HepG2 (cell line): ENCODE results near the gene LSR. TPM values are rescaled to one million over a fixed set of nuclear protein-coding genes. Genes with fewer than 3 reads are reported as not detected.

Experiments
- AGO2 ChIP-seq: fragments of 200-400 bp; formaldehyde crosslinking; optimal IDR thresholded peaks from 2 replicates; pipeline ENCODE3; 2017; ENCODE audit warnings: mild to moderate bottlenecking, low read depth, low read length, moderate library complexity
- GFI1 ChIP-seq: sonication (generic); formaldehyde crosslinking; IDR thresholded peaks from 2 replicates; pipeline ENCODE4 v1.5.0; 2020; ENCODE audit warnings: missing genetic modification reagents, mild to moderate bottlenecking, borderline replicate concordance
- KMT2A ChIP-seq: sonication (generic); formaldehyde crosslinking; IDR thresholded peaks from 2 replicates; pipeline ENCODE4 v1.4.0; 2020; ENCODE audit warnings: missing genetic modification reagents
- SRSF4 ChIP-seq: fragments of 200-400 bp; formaldehyde crosslinking; IDR thresholded peaks from one replicate; pipeline ENCODE4 v1.6.1; 2018; ENCODE audit warnings: mild to moderate bottlenecking, low read depth, low read length, moderate library complexity; ENCODE audit not compliant: poor library complexity, severe bottlenecking
- ZNF251 ChIP-seq: sonication (generic); formaldehyde crosslinking; IDR thresholded peaks from 2 replicates; pipeline ENCODE4 v1.9.0; 2021; ENCODE audit warnings: mild to moderate bottlenecking, missing genetic modification reagents
- ZNF530 ChIP-seq: sonication (generic); formaldehyde crosslinking; IDR thresholded peaks from 2 replicates; pipeline ENCODE4 v1.5.0; 2020; ENCODE audit warnings: low read depth, mild to moderate bottlenecking, missing genetic modification reagents
- ZNF563 ChIP-seq: sonication (generic); formaldehyde crosslinking; IDR thresholded peaks from 2 replicates; pipeline ENCODE4 v1.8.0; 2022; ENCODE audit warnings: mild to moderate bottlenecking, moderate library complexity, missing genetic modification reagents
- ZNF615 ChIP-seq: sonication (generic); formaldehyde crosslinking; IDR thresholded peaks from 2 replicates; pipeline ENCODE4 v1.5.0; 2020; ENCODE audit warnings: mild to moderate bottlenecking, missing genetic modification reagents, borderline replicate concordance
- ZNF777 ChIP-seq: sonication (generic); formaldehyde crosslinking; IDR thresholded peaks from 2 replicates; pipeline ENCODE4 v1.4.0; 2020; ENCODE audit warnings: missing genetic modification reagents
- ZNF782 ChIP-seq: sonication (generic); formaldehyde crosslinking; IDR thresholded peaks from 2 replicates; pipeline ENCODE4 v1.4.0; 2020; ENCODE audit warnings: missing genetic modification reagents, mild to moderate bottlenecking, borderline replicate concordance
- ZSCAN29 ChIP-seq: sonication (generic); formaldehyde crosslinking; conservative IDR thresholded peaks from 2 replicates; pipeline ENCODE4 v1.4.0; 2020; ENCODE audit warnings: mild to moderate bottlenecking, missing genetic modification reagents
- polyA plus RNA-seq, 8 experiments: library from polyadenylated mRNA; depleted of rRNA in 3 of 8; stranded (reverse) in 7 of 8; unstranded in 1 of 8; fragments of >200 nt; fragmentation: Illumina TruSeq in 4 of 8; extraction: Trizol in 4 of 8; gene quantifications; 2 replicates each; pipeline versions ENCODE4 v1.2.1 to v1.2.3, GENCODE V29; 2011 to 2016; ENCODE audit warnings: low read depth in 4 of 8, missing spikeins in 1 of 8, mixed read lengths in 1 of 8; ENCODE audit not compliant: insufficient read depth in 1 of 8
- total RNA-seq, 5 experiments: library from RNA; depleted of rRNA; stranded (reverse); fragments of >200 nt; fragmentation: Illumina TruSeq; extraction: Trizol; gene quantifications; 2 replicates each; pipeline ENCODE4 v1.2.3, GENCODE V29; 2016; ENCODE audit warnings: low read depth in 1 of 5
- TF ChIP-seq, protein P1 (sequence below): sonication (generic); formaldehyde crosslinking; conservative IDR thresholded peaks from 2 replicates; pipeline ENCODE4 v1.8.0; 2022; ENCODE audit warnings: mild to moderate bottlenecking, moderate library complexity, missing genetic modification reagents
- TF ChIP-seq, protein P2 (sequence below): sonication (generic); formaldehyde crosslinking; IDR thresholded peaks from 2 replicates; pipeline ENCODE4 v1.4.0; 2020; ENCODE audit warnings: missing genetic modification reagents, low read depth, mild to moderate bottlenecking, borderline replicate concordance
- TF ChIP-seq, protein P3 (sequence below): sonication (generic); formaldehyde crosslinking; IDR thresholded peaks from 2 replicates; pipeline ENCODE4 v1.5.0; 2020; ENCODE audit warnings: missing genetic modification reagents, mild to moderate bottlenecking, borderline replicate concordance
- TF ChIP-seq, protein P4 (sequence below): sonication (generic); formaldehyde crosslinking; IDR thresholded peaks from 2 replicates; pipeline ENCODE4 v1.5.0; 2020; ENCODE audit warnings: missing genetic modification reagents, mild to moderate bottlenecking, borderline replicate concordance
- TF ChIP-seq, protein P5 (sequence below): IDR thresholded peaks from 2 replicates; pipeline ENCODE4 v1.6.1; 2016; ENCODE audit warnings: mild to moderate bottlenecking
- TF ChIP-seq, protein P6 (sequence below): sonication (generic); formaldehyde crosslinking; IDR thresholded peaks from 2 replicates; pipeline ENCODE4; 2020; ENCODE audit warnings: missing genetic modification reagents, mild to moderate bottlenecking, borderline replicate concordance

LSR gene
- total and polyA plus RNA-seq, 2 of the 13 experiments (the other 11 are each of a cell fraction or from before 2014, with no cell fraction given) = 29.2 to 79.2 TPM

DNA sequence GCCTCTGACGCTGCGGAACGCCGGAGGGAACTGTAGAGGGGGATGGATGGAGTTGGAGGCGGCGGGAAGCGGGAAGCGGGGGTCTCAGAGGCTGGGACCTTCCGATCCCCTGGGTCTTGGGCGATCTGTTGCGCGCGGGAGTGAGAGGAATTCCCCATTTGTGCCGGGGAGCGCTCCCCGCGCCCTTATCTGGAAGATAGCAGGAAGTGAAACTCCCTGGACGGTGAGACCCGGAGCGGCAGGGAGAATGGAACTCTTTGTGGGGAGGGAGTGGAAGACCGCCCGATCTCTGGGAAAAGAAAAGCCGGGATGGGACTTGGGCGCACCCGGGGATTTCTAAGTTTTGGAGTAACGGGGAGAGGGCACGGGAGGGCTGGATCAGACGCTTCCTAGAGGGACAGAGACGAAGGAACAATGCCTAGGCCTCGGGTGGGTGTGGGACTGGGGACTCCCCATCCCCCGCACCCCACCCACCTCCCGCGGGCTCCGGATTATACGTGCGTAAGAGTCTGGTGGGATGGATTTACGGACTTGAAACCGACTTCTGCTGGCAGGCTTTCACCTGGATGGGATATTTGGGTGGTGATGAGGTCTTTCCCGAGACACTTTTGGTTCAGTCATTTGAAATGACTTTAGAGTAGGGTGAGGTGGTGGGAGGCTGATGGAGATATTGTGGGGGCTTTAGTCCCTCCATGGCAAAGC is 495 bp downstream of the LSR start (continued):
- TF ChIP-seq, protein P1, sequence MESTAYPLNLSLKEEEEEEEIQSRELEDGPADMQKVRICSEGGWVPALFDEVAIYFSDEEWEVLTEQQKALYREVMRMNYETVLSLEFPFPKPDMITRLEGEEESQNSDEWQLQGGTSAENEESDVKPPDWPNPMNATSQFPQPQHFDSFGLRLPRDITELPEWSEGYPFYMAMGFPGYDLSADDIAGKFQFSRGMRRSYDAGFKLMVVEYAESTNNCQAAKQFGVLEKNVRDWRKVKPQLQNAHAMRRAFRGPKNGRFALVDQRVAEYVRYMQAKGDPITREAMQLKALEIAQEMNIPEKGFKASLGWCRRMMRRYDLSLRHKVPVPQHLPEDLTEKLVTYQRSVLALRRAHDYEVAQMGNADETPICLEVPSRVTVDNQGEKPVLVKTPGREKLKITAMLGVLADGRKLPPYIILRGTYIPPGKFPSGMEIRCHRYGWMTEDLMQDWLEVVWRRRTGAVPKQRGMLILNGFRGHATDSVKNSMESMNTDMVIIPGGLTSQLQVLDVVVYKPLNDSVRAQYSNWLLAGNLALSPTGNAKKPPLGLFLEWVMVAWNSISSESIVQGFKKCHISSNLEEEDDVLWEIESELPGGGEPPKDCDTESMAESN (CRISPR knock-in tag) = 0 out of 2 replicates have a peak, but pooled peaks have one; percentile 7
- TF ChIP-seq ZNF615 (peak; percentile 7; the same call in 1 of the 2 replicates), ZNF782 (peak; percentile 73; the same call in 1 of the 2 replicates), ZNF251 (CRISPR knock-in tag) (0 out of 2 replicates have a peak, but pooled peaks have one; percentile 4), KMT2A (CRISPR knock-in tag) (0 out of 2 replicates have a peak, but pooled peaks have one; percentile 6), ZNF530 (CRISPR knock-in tag) (0 out of 2 replicates have a peak, but pooled peaks have one; percentile 9), SRSF4 (peak; percentile 53), GFI1 (CRISPR knock-in tag) (peak; percentile 7; the same call in 1 of the 2 replicates), AGO2 (peak; percentile 2), ZSCAN29 (CRISPR knock-in tag) (0 out of 2 replicates have a peak, but pooled peaks have one; percentile 7), ZNF563 (0 out of 2 replicates have a peak, but pooled peaks have one; percentile 20), ZNF777 (CRISPR knock-in tag) (peak; percentile 19)
- TF ChIP-seq, protein P2, sequence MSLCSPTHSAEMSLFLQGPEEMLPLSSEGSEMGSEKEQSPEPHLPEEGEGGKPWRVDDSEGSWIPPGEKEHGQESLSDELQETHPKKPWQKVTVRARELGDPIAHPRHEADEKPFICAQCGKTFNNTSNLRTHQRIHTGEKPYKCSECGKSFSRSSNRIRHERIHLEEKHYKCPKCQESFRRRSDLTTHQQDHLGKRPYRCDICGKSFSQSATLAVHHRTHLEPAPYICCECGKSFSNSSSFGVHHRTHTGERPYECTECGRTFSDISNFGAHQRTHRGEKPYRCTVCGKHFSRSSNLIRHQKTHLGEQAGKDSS = peak; percentile 3; the same call in 1 of the 2 replicates
- TF ChIP-seq, protein P3, sequence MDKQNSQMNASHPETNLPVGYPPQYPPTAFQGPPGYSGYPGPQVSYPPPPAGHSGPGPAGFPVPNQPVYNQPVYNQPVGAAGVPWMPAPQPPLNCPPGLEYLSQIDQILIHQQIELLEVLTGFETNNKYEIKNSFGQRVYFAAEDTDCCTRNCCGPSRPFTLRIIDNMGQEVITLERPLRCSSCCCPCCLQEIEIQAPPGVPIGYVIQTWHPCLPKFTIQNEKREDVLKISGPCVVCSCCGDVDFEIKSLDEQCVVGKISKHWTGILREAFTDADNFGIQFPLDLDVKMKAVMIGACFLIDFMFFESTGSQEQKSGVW = no peak
- TF ChIP-seq, protein P4, sequence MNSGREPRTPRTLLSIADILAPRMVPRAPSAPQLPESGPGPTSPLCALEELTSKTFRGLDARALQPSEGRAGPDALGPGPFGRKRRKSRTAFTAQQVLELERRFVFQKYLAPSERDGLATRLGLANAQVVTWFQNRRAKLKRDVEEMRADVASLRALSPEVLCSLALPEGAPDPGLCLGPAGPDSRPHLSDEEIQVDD (CRISPR knock-in tag) = 0 out of 2 replicates have a peak, but pooled peaks have one; percentile 0
- TF ChIP-seq, protein P5, sequence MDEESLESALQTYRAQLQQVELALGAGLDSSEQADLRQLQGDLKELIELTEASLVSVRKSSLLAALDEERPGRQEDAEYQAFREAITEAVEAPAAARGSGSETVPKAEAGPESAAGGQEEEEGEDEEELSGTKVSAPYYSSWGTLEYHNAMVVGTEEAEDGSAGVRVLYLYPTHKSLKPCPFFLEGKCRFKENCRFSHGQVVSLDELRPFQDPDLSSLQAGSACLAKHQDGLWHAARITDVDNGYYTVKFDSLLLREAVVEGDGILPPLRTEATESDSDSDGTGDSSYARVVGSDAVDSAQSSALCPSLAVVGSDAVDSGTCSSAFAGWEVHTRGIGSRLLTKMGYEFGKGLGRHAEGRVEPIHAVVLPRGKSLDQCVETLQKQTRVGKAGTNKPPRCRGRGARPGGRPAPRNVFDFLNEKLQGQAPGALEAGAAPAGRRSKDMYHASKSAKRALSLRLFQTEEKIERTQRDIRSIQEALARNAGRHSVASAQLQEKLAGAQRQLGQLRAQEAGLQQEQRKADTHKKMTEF (CRISPR knock-in tag) = no peak
- TF ChIP-seq, protein P6, sequence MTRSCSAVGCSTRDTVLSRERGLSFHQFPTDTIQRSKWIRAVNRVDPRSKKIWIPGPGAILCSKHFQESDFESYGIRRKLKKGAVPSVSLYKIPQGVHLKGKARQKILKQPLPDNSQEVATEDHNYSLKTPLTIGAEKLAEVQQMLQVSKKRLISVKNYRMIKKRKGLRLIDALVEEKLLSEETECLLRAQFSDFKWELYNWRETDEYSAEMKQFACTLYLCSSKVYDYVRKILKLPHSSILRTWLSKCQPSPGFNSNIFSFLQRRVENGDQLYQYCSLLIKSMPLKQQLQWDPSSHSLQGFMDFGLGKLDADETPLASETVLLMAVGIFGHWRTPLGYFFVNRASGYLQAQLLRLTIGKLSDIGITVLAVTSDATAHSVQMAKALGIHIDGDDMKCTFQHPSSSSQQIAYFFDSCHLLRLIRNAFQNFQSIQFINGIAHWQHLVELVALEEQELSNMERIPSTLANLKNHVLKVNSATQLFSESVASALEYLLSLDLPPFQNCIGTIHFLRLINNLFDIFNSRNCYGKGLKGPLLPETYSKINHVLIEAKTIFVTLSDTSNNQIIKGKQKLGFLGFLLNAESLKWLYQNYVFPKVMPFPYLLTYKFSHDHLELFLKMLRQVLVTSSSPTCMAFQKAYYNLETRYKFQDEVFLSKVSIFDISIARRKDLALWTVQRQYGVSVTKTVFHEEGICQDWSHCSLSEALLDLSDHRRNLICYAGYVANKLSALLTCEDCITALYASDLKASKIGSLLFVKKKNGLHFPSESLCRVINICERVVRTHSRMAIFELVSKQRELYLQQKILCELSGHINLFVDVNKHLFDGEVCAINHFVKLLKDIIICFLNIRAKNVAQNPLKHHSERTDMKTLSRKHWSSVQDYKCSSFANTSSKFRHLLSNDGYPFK (CRISPR knock-in tag) = no peak
